NCI-H1092 (cell line): Measurements from ENCODE around the gene GNB1L.

ENCODE experiments used
- DNase-seq: peaks from one replicate; lab custom pipeline; 2025; lab: John Stamatoyannopoulos, UW

Gene GNB1L

GRCh38 chr22:19823191-19823901 is 31.3 kb downstream of the GNB1L start:
- no peak for DNase-seq

GRCh38 chr22:19822301-19823117 is 32.2 kb downstream of the GNB1L start:
- DNase-seq = no peak

- DNase-seq = no peak
Measured at GRCh38 chr22:19821523-19822300, 33.0 kb downstream of the GNB1L start.

- DNase-seq = no peak
Measured at GRCh38 chr22:19820880-19821522, 33.7 kb downstream of the GNB1L start.

- no peak for DNase-seq
Measured at GRCh38 chr22:19819911-19820879, 34.5 kb downstream of the GNB1L start.

GRCh38 chr22:19819208-19819910 is 35.3 kb downstream of the GNB1L start:
- no peak for DNase-seq

- no peak for DNase-seq
Measured at GRCh38 chr22:19818324-19819207, 36.1 kb downstream of the GNB1L start.

- no peak for DNase-seq
Measured at GRCh38 chr22:19816372-19817119, 38.1 kb downstream of the GNB1L start.

- no peak for DNase-seq
Measured at GRCh38 chr22:19815823-19816290, 38.8 kb downstream of the GNB1L start.

- DNase-seq = no peak
Measured at GRCh38 chr22:19815093-19815822, 39.4 kb downstream of the GNB1L start.

- DNase-seq = no peak
Measured at GRCh38 chr22:19814428-19814827, 40.2 kb downstream of the GNB1L start.

GRCh38 chr22:19812910-19813309 is 41.8 kb downstream of the GNB1L start:
- DNase-seq = no peak

- peak; percentile 6 for DNase-seq
Measured at GRCh38 chr22:19811811-19812771, 42.6 kb downstream of the GNB1L start.

- DNase-seq = no peak
Measured at GRCh38 chr22:19811211-19811621, 43.5 kb downstream of the GNB1L start.

GRCh38 chr22:19810381-19811201 is 44.1 kb downstream of the GNB1L start:
- DNase-seq = no peak

GRCh38 chr22:19809741-19810140 is 44.9 kb downstream of the GNB1L start:
- DNase-seq = no peak
